DMS153 (cell line): ENCODE data around the gene ST6GALNAC4.

ENCODE experiments used
- DNase-seq: peaks from one replicate; lab custom pipeline; 2025; lab: John Stamatoyannopoulos, UW

Gene ST6GALNAC4

GRCh38 chr9:127912296-127912695 lies 4.5 kb downstream of the ST6GALNAC4 start:
- DNase-seq, result no peak

- DNase-seq, result no peak
These were observed 6.1 kb downstream of the ST6GALNAC4 start for GRCh38 chr9:127910613-127911205.

GRCh38 chr9:127909839-127910273 lies 7.0 kb downstream of the ST6GALNAC4 start:
- DNase-seq, result no peak

GRCh38 chr9:127908660-127908926 lies 8.2 kb downstream of the ST6GALNAC4 start:
- DNase-seq, result no peak

GRCh38 chr9:127907867-127908659 lies 8.8 kb downstream of the ST6GALNAC4 start:
- no peak for DNase-seq

GRCh38 chr9:127905788-127906191 lies 11.1 kb downstream of the ST6GALNAC4 start:
- no peak for DNase-seq

- no peak for DNase-seq
These were observed 11.7 kb downstream of the ST6GALNAC4 start for GRCh38 chr9:127905004-127905728.

- no peak for DNase-seq
These were observed 12.3 kb downstream of the ST6GALNAC4 start for GRCh38 chr9:127904561-127905003.

GRCh38 chr9:127903557-127904475 lies 13.0 kb downstream of the ST6GALNAC4 start:
- DNase-seq, result no peak

- DNase-seq, result no peak
These were observed 17.5 kb downstream of the ST6GALNAC4 start, which contains the start of gene ST6GALNAC6 for GRCh38 chr9:127899128-127899943. Gene ST6GALNAC6, minus strand, starts transcription at chr9:127899603. Its CDS starts 1,622 bp downstream, at chr9:127897981.

- DNase-seq, result no peak
These were observed 18.3 kb downstream of the ST6GALNAC4 start for GRCh38 chr9:127898433-127899127.

GRCh38 chr9:127897193-127897692 lies 19.6 kb downstream of the ST6GALNAC4 start:
- DNase-seq, result no peak

GRCh38 chr9:127896395-127897192 lies 20.2 kb downstream of the ST6GALNAC4 start:
- no peak for DNase-seq

GRCh38 chr9:127895811-127896210 lies 21.0 kb downstream of the ST6GALNAC4 start:
- DNase-seq, result no peak

- no peak for DNase-seq
These were observed 23.4 kb downstream of the ST6GALNAC4 start for GRCh38 chr9:127893392-127893791.

GRCh38 chr9:127892831-127893230 lies 24.0 kb downstream of the ST6GALNAC4 start:
- no peak for DNase-seq

- no peak for DNase-seq
These were observed 26.8 kb downstream of the ST6GALNAC4 start for GRCh38 chr9:127890053-127890452.

GRCh38 chr9:127887792-127888191 lies 29.0 kb downstream of the ST6GALNAC4 start:
- DNase-seq, result no peak

GRCh38 chr9:127886401-127886972 lies 30.4 kb downstream of the ST6GALNAC4 start:
- no peak for DNase-seq
